BLaER1 treated with 17β-estradiol and CSF1 and Interleukin-3, amounts not matched to agents 10 nM and 100 nM (cell line): ENCODE data around the gene DYNC1H1.
A peak's percentile ranks its signal among the peaks of the same experiment; 100 is the strongest.
"Not testable (repeated sequence)": the region's sequence is repeated elsewhere in the genome, so short reads cannot be mapped to it uniquely, and the experiment has no call there.

Experiments
- H3K27ac ChIP-seq, 11 experiments: shearing (Covaris generic); formaldehyde crosslinking; 2 replicates each; pipeline ENCODE4 v1.8.1; 2022
- H3K27me3 ChIP-seq, 11 experiments: shearing (Covaris generic); formaldehyde crosslinking; 2 replicates each; pipeline ENCODE4 v1.8.1; 2022
- H3K36me3 ChIP-seq, 11 experiments: shearing (Covaris generic); formaldehyde crosslinking; 2 replicates each; pipeline ENCODE4 v1.8.1; 2022
- H3K4me1 ChIP-seq, 10 experiments: shearing (Covaris generic); formaldehyde crosslinking; 2 replicates each; pipeline ENCODE4 v1.8.1; 2022
- H3K4me2 ChIP-seq, 11 experiments: shearing (Covaris generic); formaldehyde crosslinking; 2 replicates each; pipeline ENCODE4 v1.8.1; 2022
- H3K4me3 ChIP-seq, 10 experiments: shearing (Covaris generic); formaldehyde crosslinking; 2 replicates each; pipeline ENCODE4 v1.8.1; 2022
- H3K9ac ChIP-seq, 11 experiments: shearing (Covaris generic); formaldehyde crosslinking; 2 replicates each; pipeline ENCODE4 v1.8.1; 2022
- H3K9me3 ChIP-seq, 11 experiments: shearing (Covaris generic); formaldehyde crosslinking; replicated peaks in 1 of 11; 2 replicates each; pipeline ENCODE4 v1.8.1; 2022
- H4K20me1 ChIP-seq, 11 experiments: shearing (Covaris generic); formaldehyde crosslinking; 2 replicates each; pipeline ENCODE4 v1.8.1; 2022
- Cebpa-rat ChIP-seq, 11 experiments: shearing (Covaris generic); IDR thresholded peaks; 2 replicates each; pipeline ENCODE4 v1.8.1; 2022

DYNC1H1 gene

GRCh38 chr14:101972126-101972866 lies 7.9 kb downstream of the DYNC1H1 start:
- H3K4me1 ChIP-seq = peaks cover 56 to 69% (median 63%) of the 10 kb centered on the region in 10 experiments
- peaks cover 88 to 100% (median 100%) of the 10 kb centered on the region in 11 experiments for H4K20me1 ChIP-seq
- no peak for TF ChIP-seq Cebpa-rat (IDR thresholded peaks at IDR 0.05)
- peaks cover 44 to 92% (median 69%) of the 10 kb centered on the region in 11 experiments for H3K36me3 ChIP-seq
- H3K9me3 ChIP-seq = no peaks in the 10 kb centered on the region
- peak overlapping the region in 2 of 11 experiments; percentile 15 to 44; a peak in 1 of 22 replicates for H3K9ac ChIP-seq
- 0 out of 20 replicates have a peak overlapping the region, but pooled peaks of 1 of the 10 experiments have one; percentile 1 for H3K4me3 ChIP-seq
- no peaks in the 10 kb centered on the region for H3K27me3 ChIP-seq
- H3K4me2 ChIP-seq = peak overlapping the region; percentile 68 to 99 (median 90); a peak in 20 of 22 replicates
- H3K27ac ChIP-seq = peak overlapping the region in 3 of 11 experiments; percentile 32 to 49 (median 42); a peak in 3 of 22 replicates

- peaks cover 89 to 100% (median 100%) of the 10 kb centered on the region in 11 experiments for H4K20me1 ChIP-seq
- no peak for TF ChIP-seq Cebpa-rat (IDR thresholded peaks at IDR 0.05)
Measured at GRCh38 chr14:101973356-101973755, 9.0 kb downstream of the DYNC1H1 start.

GRCh38 chr14:101975231-101975630 lies 10.9 kb downstream of the DYNC1H1 start:
- H3K27me3 ChIP-seq = no peaks in the 10 kb centered on the region
- H4K20me1 ChIP-seq = peaks cover 75 to 100% (median 96%) of the 10 kb centered on the region in 11 experiments
- no peak overlapping the region for H3K9ac ChIP-seq
- H3K4me3 ChIP-seq = no peak overlapping the region
- peaks cover 27 to 43% (median 34%) of the 10 kb centered on the region in 10 experiments for H3K4me1 ChIP-seq
- no peak for TF ChIP-seq Cebpa-rat (IDR thresholded peaks at IDR 0.05)
- H3K9me3 ChIP-seq = no peaks in the 10 kb centered on the region
- peaks cover 57 to 93% (median 79%) of the 10 kb centered on the region in 11 experiments for H3K36me3 ChIP-seq
- H3K27ac ChIP-seq = peak overlapping the region in 1 of 11 experiments; percentile 17; a peak in 2 of 22 replicates
- H3K4me2 ChIP-seq = no peak overlapping the region

More at GRCh38 chr14:101973356-101973755, 9.0 kb downstream of the DYNC1H1 start:
- Histone ChIP-seq H3K4me3 (no peak overlapping the region), H3K4me1 (peaks cover 45 to 59% (median 52%) of the 10 kb centered on the region in 10 experiments), H3K27me3 (no peaks in the 10 kb centered on the region), H3K36me3 (peaks cover 50 to 93% (median 74%) of the 10 kb centered on the region in 11 experiments), H3K4me2 (peak overlapping the region in 6 of 11 experiments; percentile 25 to 99 (median 84); a peak in 8 of 22 replicates), H3K9me3 (no peaks in the 10 kb centered on the region), H3K9ac (peak overlapping the region in 1 of 11 experiments; percentile 28; a peak in 1 of 22 replicates), H3K27ac (peak overlapping the region in 3 of 11 experiments; percentile 5 to 49 (median 32); a peak in 5 of 22 replicates)

GRCh38 chr14:101977311-101978071 lies 13.1 kb downstream of the DYNC1H1 start:
- H3K27ac ChIP-seq = no peak overlapping the region
- no peak overlapping the region for H3K4me2 ChIP-seq
- peaks cover 52 to 96% (median 83%) of the 10 kb centered on the region in 11 experiments for H4K20me1 ChIP-seq
- no peaks in the 10 kb centered on the region for H3K9me3 ChIP-seq
- no peak overlapping the region for H3K4me3 ChIP-seq
- no peak overlapping the region for H3K9ac ChIP-seq
- TF ChIP-seq Cebpa-rat (IDR thresholded peaks at IDR 0.05) = no peak
- H3K27me3 ChIP-seq = no peaks in the 10 kb centered on the region
- H3K36me3 ChIP-seq = peaks cover 77 to 99% (median 93%) of the 10 kb centered on the region in 11 experiments
- H3K4me1 ChIP-seq = peaks cover 4 to 33% (median 15%) of the 10 kb centered on the region in 10 experiments

GRCh38 chr14:101979666-101980065 lies 15.3 kb downstream of the DYNC1H1 start:
- H3K4me2 ChIP-seq = no peak overlapping the region
- no peaks in the 10 kb centered on the region for H3K9me3 ChIP-seq
- no peak overlapping the region for H3K4me3 ChIP-seq
- H3K27ac ChIP-seq = no peak overlapping the region
- H3K9ac ChIP-seq = no peak overlapping the region
- peaks cover 95 to 100% (median 99%) of the 10 kb centered on the region in 11 experiments for H3K36me3 ChIP-seq
- peaks cover 0 to 17% (median 4%) of the 10 kb centered on the region in 10 experiments; a peak in 11 of 20 replicates for H3K4me1 ChIP-seq
- no peaks in the 10 kb centered on the region for H3K27me3 ChIP-seq
- H4K20me1 ChIP-seq = peaks cover 35 to 88% (median 70%) of the 10 kb centered on the region in 11 experiments
- no peak for TF ChIP-seq Cebpa-rat (IDR thresholded peaks at IDR 0.05)

GRCh38 chr14:101980251-101980650 lies 15.9 kb downstream of the DYNC1H1 start:
- peaks cover 30 to 88% (median 65%) of the 10 kb centered on the region in 11 experiments for H4K20me1 ChIP-seq
- H3K9me3 ChIP-seq = no peaks in the 10 kb centered on the region
- H3K4me1 ChIP-seq = peaks cover 0 to 17% (median 4%) of the 10 kb centered on the region in 10 experiments; a peak in 11 of 20 replicates
- no peak for TF ChIP-seq Cebpa-rat (IDR thresholded peaks at IDR 0.05)
- H3K4me2 ChIP-seq = peak overlapping the region in 2 of 11 experiments; percentile 1 to 45; a peak in 2 of 22 replicates
- H3K27me3 ChIP-seq = no peaks in the 10 kb centered on the region
- no peak overlapping the region for H3K9ac ChIP-seq
- no peak overlapping the region for H3K4me3 ChIP-seq
- no peak overlapping the region for H3K27ac ChIP-seq
- H3K36me3 ChIP-seq = peaks cover 98 to 100% (median 99%) of the 10 kb centered on the region in 11 experiments

GRCh38 chr14:101980700-101981099 lies 16.3 kb downstream of the DYNC1H1 start:
- H3K27me3 ChIP-seq = no peaks in the 10 kb centered on the region
- peaks cover 0 to 17% (median 4%) of the 10 kb centered on the region in 10 experiments; a peak in 11 of 20 replicates for H3K4me1 ChIP-seq
- no peak overlapping the region for H3K4me3 ChIP-seq
- peaks cover 31 to 88% (median 65%) of the 10 kb centered on the region in 11 experiments for H4K20me1 ChIP-seq
- TF ChIP-seq Cebpa-rat (IDR thresholded peaks at IDR 0.05) = no peak
- no peak overlapping the region for H3K9ac ChIP-seq
- H3K27ac ChIP-seq = 0 out of 22 replicates have a peak overlapping the region, but pooled peaks of 2 of the 11 experiments have one; percentile 0 to 10
- no peaks in the 10 kb centered on the region for H3K9me3 ChIP-seq
- H3K4me2 ChIP-seq = peak overlapping the region in 3 of 11 experiments; percentile 1 to 45 (median 42); a peak in 3 of 22 replicates
- peaks cover 98 to 100% (median 99%) of the 10 kb centered on the region in 11 experiments for H3K36me3 ChIP-seq

GRCh38 chr14:101982621-101983020 lies 18.2 kb downstream of the DYNC1H1 start:
- H3K4me1 ChIP-seq = peaks cover 0 to 17% (median 4%) of the 10 kb centered on the region in 10 experiments; a peak in 11 of 20 replicates
- H3K4me2 ChIP-seq = no peak overlapping the region
- H3K36me3 ChIP-seq = peaks cover 98 to 100% (median 100%) of the 10 kb centered on the region in 11 experiments
- no peaks in the 10 kb centered on the region for H3K27me3 ChIP-seq
- no peak for TF ChIP-seq Cebpa-rat (IDR thresholded peaks at IDR 0.05)
- no peak overlapping the region for H3K4me3 ChIP-seq
- H3K27ac ChIP-seq = no peak overlapping the region
- peaks cover 39 to 88% (median 65%) of the 10 kb centered on the region in 11 experiments for H4K20me1 ChIP-seq
- no peak overlapping the region for H3K9ac ChIP-seq
- no peaks in the 10 kb centered on the region for H3K9me3 ChIP-seq

- peaks cover 45 to 88% (median 68%) of the 10 kb centered on the region in 11 experiments; a peak in 20 of 22 replicates for H4K20me1 ChIP-seq
- H3K4me1 ChIP-seq = peaks cover 0 to 16% (median 4%) of the 10 kb centered on the region in 10 experiments; a peak in 11 of 20 replicates
- H3K27me3 ChIP-seq, H3K9ac ChIP-seq, H3K9me3 ChIP-seq, H3K27ac ChIP-seq, H3K4me2 ChIP-seq, H3K4me3 ChIP-seq: not testable (repeated sequence)
- peaks cover 98 to 100% (median 100%) of the 10 kb centered on the region in 11 experiments for H3K36me3 ChIP-seq
Measured at GRCh38 chr14:101984831-101985230, 20.5 kb downstream of the DYNC1H1 start.
